Activated T-helper 2 cell treated with anti-CD3 and anti-CD28 coated beads, Interferon-gamma antibody, Interleukin-2, Interleukin-4, amounts not matched to agents 10 μg/mL and 5 μg/mL and 100 μg/mL, durations not matched to agents 14 hours and 24 hours and 36 hours (primary cell): ENCODE data around the gene TMPRSS4. TPM values are rescaled to one million over a fixed set of nuclear protein-coding genes. Genes with fewer than 3 reads are reported as not detected.

Source experiments
- DNase-seq: peaks from one replicate; pipeline ENCODE4 v3.0.0; 2021; ENCODE audit warnings: low spot score
- H3K27ac Mint-ChIP-seq: one replicate; pipeline ENCODE4 v1.8.0; 2021; ENCODE audit warnings: mixed read lengths
- H3K27me3 Mint-ChIP-seq: one replicate; pipeline ENCODE4 v1.8.0; 2021; ENCODE audit warnings: low read depth, mixed read lengths
- H3K36me3 Mint-ChIP-seq: one replicate; pipeline ENCODE4 v1.8.0; 2021; ENCODE audit warnings: low read depth, mixed read lengths
- H3K4me1 Mint-ChIP-seq: one replicate; pipeline ENCODE4 v1.8.0; 2021; ENCODE audit warnings: low read depth, mixed read lengths
- H3K4me3 Mint-ChIP-seq: one replicate; pipeline ENCODE4 v1.8.0; 2021; ENCODE audit warnings: low read depth, mild to moderate bottlenecking, moderate library complexity, mixed read lengths
- H3K9me3 Mint-ChIP-seq: one replicate; pipeline ENCODE4 v1.8.0; 2021; ENCODE audit warnings: mixed read lengths
- intact Hi-C: fragments of 100-400 bp; cut with micrococcal nuclease; formaldehyde crosslinking; loops from one replicate; pipeline ENCODE4 v1.15.1; 2023
- total RNA-seq: library from RNA; stranded (reverse); gene quantifications from 2 replicates; pipeline ENCODE4 v1.2.3, GENCODE V29; 2022

Gene TMPRSS4
- total RNA-seq, 1 donor from 2014 or later = not detected

DNA sequence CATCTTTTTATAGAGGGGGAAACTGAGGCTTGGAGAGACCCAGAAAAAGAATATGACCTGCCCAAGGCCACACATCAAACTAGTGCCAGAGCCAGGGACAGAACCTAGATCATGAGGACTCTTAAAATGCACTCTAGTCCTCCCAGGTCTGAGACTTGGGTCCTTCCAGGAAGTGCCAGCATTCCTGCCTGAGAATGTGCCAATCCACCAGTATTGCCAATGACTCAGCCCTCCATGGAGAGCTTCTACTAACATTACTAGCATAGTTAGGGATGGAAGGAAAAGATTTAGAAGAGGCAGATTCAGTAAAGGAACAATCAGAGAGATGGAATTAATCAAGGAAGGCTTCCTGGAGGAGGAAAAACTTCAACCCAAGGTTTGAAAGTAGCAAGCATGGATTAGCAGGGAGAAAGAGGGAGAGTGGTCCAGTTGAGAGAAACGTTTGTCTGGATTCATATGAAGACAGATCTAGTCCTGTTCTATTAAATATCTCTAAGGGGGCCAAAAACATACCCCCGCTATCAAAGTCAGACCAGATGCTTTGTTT lies 30.0 kb downstream of the TMPRSS4 start:
- Mint-ChIP-seq H3K4me1 (no peaks in the 10 kb centered on the region), H3K36me3 (no peaks in the 10 kb centered on the region), H3K27me3 (peaks cover 17% of the 10 kb centered on the region), H3K9me3 (no peaks in the 10 kb centered on the region), H3K27ac (no peak overlapping the region), H3K4me3 (no peak overlapping the region)
- DNase-seq = no peak
- intact Hi-C loops = no loop called here

DNA sequence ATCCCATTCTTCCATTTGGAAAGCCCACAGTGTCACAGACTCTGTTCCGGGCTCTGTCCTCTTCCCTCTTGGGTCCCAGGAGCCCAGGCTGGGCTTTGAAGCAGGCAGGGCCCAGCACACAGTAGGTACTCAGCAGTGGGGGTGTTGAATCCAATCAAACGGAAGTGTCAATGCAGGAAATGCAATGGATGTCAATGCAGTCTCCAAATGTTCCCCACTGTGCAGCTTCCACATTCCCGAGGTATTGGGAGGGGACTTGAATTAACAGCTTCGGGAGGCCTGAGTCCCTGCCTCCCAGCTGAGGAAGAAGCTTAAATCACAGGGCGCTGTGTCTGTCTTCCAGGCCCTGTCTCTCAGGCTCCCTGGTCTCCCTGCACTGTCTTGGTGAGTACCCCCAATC lies 31.6 kb downstream of the TMPRSS4 start:
- Mint-ChIP-seq H3K9me3 (no peaks in the 10 kb centered on the region), H3K36me3 (no peaks in the 10 kb centered on the region), H3K27me3 (peaks cover 17% of the 10 kb centered on the region), H3K4me1 (no peaks in the 10 kb centered on the region), H3K4me3 (no peak overlapping the region), H3K27ac (no peak overlapping the region)
- intact Hi-C loops = no loop called here
- DNase-seq = no peak

DNA sequence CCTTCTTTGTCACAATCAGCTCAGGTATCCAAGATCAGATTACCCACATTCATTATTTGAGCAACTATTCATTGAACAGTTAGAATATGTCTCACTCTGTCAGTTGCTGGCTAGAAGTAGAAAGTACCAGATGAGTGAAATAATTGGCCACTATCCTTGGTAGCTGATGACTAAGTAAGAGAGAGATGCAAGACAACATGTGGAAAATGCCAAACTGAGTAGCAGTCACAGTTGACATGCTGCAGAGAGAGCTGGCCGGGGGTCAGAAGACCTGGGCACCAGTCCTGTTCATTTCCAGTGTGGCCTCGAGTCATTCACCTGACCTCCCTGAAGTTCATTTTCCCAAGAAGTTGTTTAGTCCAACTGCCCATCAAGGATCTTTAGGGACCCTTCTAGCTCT lies 32.4 kb downstream of the TMPRSS4 start:
- H3K36me3 Mint-ChIP-seq = no peaks in the 10 kb centered on the region
- intact Hi-C loops = no loop called here

GRCh38 chr11:118111019-118111743 lies 34.3 kb downstream of the TMPRSS4 start:
- Mint-ChIP-seq H3K4me3 (no peak overlapping the region), H3K27ac (no peak overlapping the region), H3K9me3 (no peaks in the 10 kb centered on the region), H3K27me3 (peaks cover 16% of the 10 kb centered on the region), H3K4me1 (peaks cover 3% of the 10 kb centered on the region), H3K36me3 (no peaks in the 10 kb centered on the region)
- intact Hi-C loops = no loop called here
- DNase-seq = no peak

More for the DNA sequence above, 32.4 kb downstream of the TMPRSS4 start:
- Mint-ChIP-seq H3K4me1 (peaks cover 1% of the 10 kb centered on the region), H3K27me3 (peaks cover 17% of the 10 kb centered on the region), H3K9me3 (no peaks in the 10 kb centered on the region), H3K27ac (no peak overlapping the region), H3K4me3 (no peak overlapping the region)
- DNase-seq = no peak

DNA sequence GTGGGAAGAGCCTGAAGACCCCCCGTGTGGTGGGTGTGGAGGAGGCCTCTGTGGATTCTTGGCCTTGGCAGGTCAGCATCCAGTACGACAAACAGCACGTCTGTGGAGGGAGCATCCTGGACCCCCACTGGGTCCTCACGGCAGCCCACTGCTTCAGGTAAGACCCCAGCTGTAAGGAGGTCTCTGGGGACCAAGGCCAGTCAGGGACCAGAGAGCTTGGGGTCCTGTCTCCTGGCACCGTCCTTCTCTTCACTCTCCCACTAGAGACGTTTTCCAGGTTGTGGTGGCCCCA lies 34.8 kb downstream of the TMPRSS4 start:
- no peak for DNase-seq
- intact Hi-C loops = no loop called here
- Mint-ChIP-seq H3K36me3 (no peaks in the 10 kb centered on the region), H3K4me1 (peaks cover 3% of the 10 kb centered on the region), H3K4me3 (no peak overlapping the region), H3K27me3 (peaks cover 16% of the 10 kb centered on the region), H3K9me3 (no peaks in the 10 kb centered on the region), H3K27ac (no peak overlapping the region)

DNA sequence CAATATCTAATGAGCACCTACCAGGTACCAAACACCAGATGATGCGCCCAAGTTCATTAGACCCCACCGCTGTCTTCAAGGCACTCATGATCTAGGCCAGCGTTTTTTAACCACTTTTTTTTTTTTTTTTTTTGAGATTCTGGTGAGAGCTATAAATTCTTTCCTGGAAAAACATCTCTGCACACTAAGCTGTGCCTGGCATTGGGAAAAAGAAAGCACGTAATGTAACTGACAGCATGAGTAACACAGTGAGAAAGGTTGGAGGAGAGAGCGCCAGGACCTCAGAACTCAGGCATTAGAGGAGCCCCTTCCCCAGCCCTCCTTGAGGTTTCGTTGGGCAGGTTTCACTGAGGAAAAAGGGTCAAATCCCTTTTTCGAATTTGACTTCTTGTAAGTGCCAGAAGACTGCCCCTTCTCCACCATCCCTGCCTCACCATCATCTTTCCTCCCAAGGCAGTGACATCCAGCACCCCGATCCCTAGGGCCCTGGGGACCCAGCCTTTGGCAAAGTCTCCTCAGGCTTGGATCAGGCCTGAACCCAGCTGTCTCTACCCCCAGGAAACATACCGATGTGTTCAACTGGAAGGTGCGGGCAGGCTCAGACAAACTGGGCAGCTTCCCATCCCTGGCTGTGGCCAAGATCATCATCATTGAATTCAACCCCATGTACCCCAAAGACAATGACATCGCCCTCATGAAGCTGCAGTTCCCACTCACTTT lies 36.0 kb downstream of the TMPRSS4 start:
- Mint-ChIP-seq H3K4me3 (no peak overlapping the region), H3K27me3 (peaks cover 19% of the 10 kb centered on the region), H3K4me1 (peaks cover 3% of the 10 kb centered on the region), H3K9me3 (no peaks in the 10 kb centered on the region), H3K27ac (no peak overlapping the region), H3K36me3 (no peaks in the 10 kb centered on the region)
- DNase-seq = no peak
- intact Hi-C loops = no loop called here

GRCh38 chr11:118114266-118114665 lies 37.4 kb downstream of the TMPRSS4 start:
- no peak for DNase-seq
- Mint-ChIP-seq H3K36me3 (no peaks in the 10 kb centered on the region), H3K9me3 (no peaks in the 10 kb centered on the region), H3K4me1 (peaks cover 3% of the 10 kb centered on the region), H3K4me3 (no peak overlapping the region), H3K27ac (no peak overlapping the region), H3K27me3 (peaks cover 27% of the 10 kb centered on the region)
- intact Hi-C loops = no loop called here

GRCh38 chr11:118115048-118115447 lies 38.2 kb downstream of the TMPRSS4 start:
- Mint-ChIP-seq H3K27ac (no peak overlapping the region), H3K4me3 (no peak overlapping the region), H3K36me3 (no peaks in the 10 kb centered on the region), H3K4me1 (peaks cover 3% of the 10 kb centered on the region), H3K27me3 (peaks cover 25% of the 10 kb centered on the region), H3K9me3 (no peaks in the 10 kb centered on the region)
- intact Hi-C loops = no loop called here
- no peak for DNase-seq

GRCh38 chr11:118117790-118118601 lies 41.1 kb downstream of the TMPRSS4 start:
- H3K4me3 Mint-ChIP-seq = no peak overlapping the region
- no peak for DNase-seq
- peaks cover 33% of the 10 kb centered on the region for H3K27me3 Mint-ChIP-seq
- H3K27ac Mint-ChIP-seq = no peak overlapping the region
- intact Hi-C loops = no loop called here
- peaks cover 7% of the 10 kb centered on the region for H3K9me3 Mint-ChIP-seq
- H3K36me3 Mint-ChIP-seq = no peaks in the 10 kb centered on the region
- peaks cover 3% of the 10 kb centered on the region for H3K4me1 Mint-ChIP-seq

- no peak for DNase-seq
- Mint-ChIP-seq H3K36me3 (no peaks in the 10 kb centered on the region), H3K9me3 (peaks cover 7% of the 10 kb centered on the region), H3K27me3 (peaks cover 26% of the 10 kb centered on the region), H3K27ac (no peak overlapping the region), H3K4me3 (no peak overlapping the region), H3K4me1 (no peaks in the 10 kb centered on the region)
- intact Hi-C loops = no loop called here
These were observed 43.9 kb downstream of the TMPRSS4 start for GRCh38 chr11:118120793-118121192.

- Mint-ChIP-seq H3K27ac (no peak overlapping the region), H3K4me1 (no peaks in the 10 kb centered on the region), H3K36me3 (no peaks in the 10 kb centered on the region), H3K27me3 (peaks cover 20% of the 10 kb centered on the region), H3K9me3 (peaks cover 7% of the 10 kb centered on the region), H3K4me3 (no peak overlapping the region)
- no peak for DNase-seq
- intact Hi-C loops = no loop called here
These were observed 48.2 kb downstream of the TMPRSS4 start for GRCh38 chr11:118124929-118125535.

- H3K36me3 Mint-ChIP-seq = no peaks in the 10 kb centered on the region
- H3K9me3 Mint-ChIP-seq = no peaks in the 10 kb centered on the region
- no peaks in the 10 kb centered on the region for H3K4me1 Mint-ChIP-seq
- H3K27me3 Mint-ChIP-seq = peaks cover 20% of the 10 kb centered on the region
- no peak for DNase-seq
- no peak overlapping the region for H3K4me3 Mint-ChIP-seq
- intact Hi-C loops = no loop called here
- H3K27ac Mint-ChIP-seq = no peak overlapping the region
These were observed 49.4 kb downstream of the TMPRSS4 start for GRCh38 chr11:118126082-118126838.
